ENCODE measurements around the gene MTO1. TPM values are rescaled to one million over a fixed set of nuclear protein-coding genes. Genes with fewer than 3 reads are reported as not detected.
A peak's percentile ranks its signal among the peaks of the same experiment; 100 is the strongest.

MTO1 gene
- total RNA-seq, 1 experiment from 2014 or later = 32.4 TPM

- TF ChIP-seq ELF4 (CRISPR knock-in tag; IDR thresholded peaks at IDR 0.05; ENCODE audit: low read depth) = peak; percentile 76; the same call in 1 of the 2 replicates
- peak; percentile 5; the same call in 1 of the 2 replicates for TF ChIP-seq ZNF219 (CRISPR knock-in tag; IDR thresholded peaks at IDR 0.05; ENCODE audit: borderline replicate concordance)
- TF ChIP-seq, protein P1, sequence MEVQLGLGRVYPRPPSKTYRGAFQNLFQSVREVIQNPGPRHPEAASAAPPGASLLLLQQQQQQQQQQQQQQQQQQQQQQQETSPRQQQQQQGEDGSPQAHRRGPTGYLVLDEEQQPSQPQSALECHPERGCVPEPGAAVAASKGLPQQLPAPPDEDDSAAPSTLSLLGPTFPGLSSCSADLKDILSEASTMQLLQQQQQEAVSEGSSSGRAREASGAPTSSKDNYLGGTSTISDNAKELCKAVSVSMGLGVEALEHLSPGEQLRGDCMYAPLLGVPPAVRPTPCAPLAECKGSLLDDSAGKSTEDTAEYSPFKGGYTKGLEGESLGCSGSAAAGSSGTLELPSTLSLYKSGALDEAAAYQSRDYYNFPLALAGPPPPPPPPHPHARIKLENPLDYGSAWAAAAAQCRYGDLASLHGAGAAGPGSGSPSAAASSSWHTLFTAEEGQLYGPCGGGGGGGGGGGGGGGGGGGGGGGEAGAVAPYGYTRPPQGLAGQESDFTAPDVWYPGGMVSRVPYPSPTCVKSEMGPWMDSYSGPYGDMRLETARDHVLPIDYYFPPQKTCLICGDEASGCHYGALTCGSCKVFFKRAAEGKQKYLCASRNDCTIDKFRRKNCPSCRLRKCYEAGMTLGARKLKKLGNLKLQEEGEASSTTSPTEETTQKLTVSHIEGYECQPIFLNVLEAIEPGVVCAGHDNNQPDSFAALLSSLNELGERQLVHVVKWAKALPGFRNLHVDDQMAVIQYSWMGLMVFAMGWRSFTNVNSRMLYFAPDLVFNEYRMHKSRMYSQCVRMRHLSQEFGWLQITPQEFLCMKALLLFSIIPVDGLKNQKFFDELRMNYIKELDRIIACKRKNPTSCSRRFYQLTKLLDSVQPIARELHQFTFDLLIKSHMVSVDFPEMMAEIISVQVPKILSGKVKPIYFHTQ (CRISPR knock-in tag; IDR thresholded peaks at IDR 0.05) = no peak
- TF ChIP-seq ATF6 (CRISPR knock-in tag; IDR thresholded peaks at IDR 0.05) = 0 out of 2 replicates have a peak, but pooled peaks have one; percentile 34
- 0 out of 2 replicates have a peak, but pooled peaks have one; percentile 62 for TF ChIP-seq NR1H2 (CRISPR knock-in tag; IDR thresholded peaks at IDR 0.05)
- peak; percentile 96 for TF ChIP-seq TEAD1 (CRISPR knock-in tag; IDR thresholded peaks at IDR 0.05)
- TF ChIP-seq HMGA2 (CRISPR knock-in tag; IDR thresholded peaks at IDR 0.05) = no peak
- TF ChIP-seq RORB (CRISPR knock-in tag; IDR thresholded peaks at IDR 0.05) = no peak
- peak; percentile 98 for TF ChIP-seq FOXP4 (CRISPR knock-in tag; IDR thresholded peaks at IDR 0.05)
- TF ChIP-seq SOX15 (CRISPR knock-in tag; IDR thresholded peaks at IDR 0.05) = no peak
- no peak for TF ChIP-seq MLX (CRISPR knock-in tag; IDR thresholded peaks at IDR 0.05)
- no peak for TF ChIP-seq CTCF (IDR thresholded peaks at IDR 0.05)
- peak; percentile 90 for TF ChIP-seq HMGXB4 (CRISPR knock-in tag; IDR thresholded peaks at IDR 0.05)
- no peak for TF ChIP-seq NR3C1 (CRISPR knock-in tag; conservative IDR thresholded peaks at IDR 0.05; ENCODE audit: low read depth)
- peak; percentile 82; the same call in 1 of the 2 replicates for TF ChIP-seq ARID4B (CRISPR knock-in tag; IDR thresholded peaks at IDR 0.05; ENCODE audit: borderline replicate concordance)
- no peak for TF ChIP-seq RELA (CRISPR knock-in tag; IDR thresholded peaks at IDR 0.05; ENCODE audit: borderline replicate concordance)
- TF ChIP-seq ATF1 (CRISPR knock-in tag; IDR thresholded peaks at IDR 0.05) = peak; percentile 45; the same call in 1 of the 2 replicates
- peak; percentile 69; the same call in 1 of the 2 replicates for TF ChIP-seq ZBTB43 (CRISPR knock-in tag; IDR thresholded peaks at IDR 0.05)
- TF ChIP-seq, protein P2, sequence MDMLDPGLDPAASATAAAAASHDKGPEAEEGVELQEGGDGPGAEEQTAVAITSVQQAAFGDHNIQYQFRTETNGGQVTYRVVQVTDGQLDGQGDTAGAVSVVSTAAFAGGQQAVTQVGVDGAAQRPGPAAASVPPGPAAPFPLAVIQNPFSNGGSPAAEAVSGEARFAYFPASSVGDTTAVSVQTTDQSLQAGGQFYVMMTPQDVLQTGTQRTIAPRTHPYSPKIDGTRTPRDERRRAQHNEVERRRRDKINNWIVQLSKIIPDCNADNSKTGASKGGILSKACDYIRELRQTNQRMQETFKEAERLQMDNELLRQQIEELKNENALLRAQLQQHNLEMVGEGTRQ (CRISPR knock-in tag; IDR thresholded peaks at IDR 0.05) = peak; percentile 57
These were observed 10.1 kb upstream of the MTO1 start (continued) for GRCh38 chr6:73451223-73452106.

Measured in WTC11 (cell line).